Measurements from ENCODE around the gene TOR1AIP1.

The TOR1AIP1 gene

DNA sequence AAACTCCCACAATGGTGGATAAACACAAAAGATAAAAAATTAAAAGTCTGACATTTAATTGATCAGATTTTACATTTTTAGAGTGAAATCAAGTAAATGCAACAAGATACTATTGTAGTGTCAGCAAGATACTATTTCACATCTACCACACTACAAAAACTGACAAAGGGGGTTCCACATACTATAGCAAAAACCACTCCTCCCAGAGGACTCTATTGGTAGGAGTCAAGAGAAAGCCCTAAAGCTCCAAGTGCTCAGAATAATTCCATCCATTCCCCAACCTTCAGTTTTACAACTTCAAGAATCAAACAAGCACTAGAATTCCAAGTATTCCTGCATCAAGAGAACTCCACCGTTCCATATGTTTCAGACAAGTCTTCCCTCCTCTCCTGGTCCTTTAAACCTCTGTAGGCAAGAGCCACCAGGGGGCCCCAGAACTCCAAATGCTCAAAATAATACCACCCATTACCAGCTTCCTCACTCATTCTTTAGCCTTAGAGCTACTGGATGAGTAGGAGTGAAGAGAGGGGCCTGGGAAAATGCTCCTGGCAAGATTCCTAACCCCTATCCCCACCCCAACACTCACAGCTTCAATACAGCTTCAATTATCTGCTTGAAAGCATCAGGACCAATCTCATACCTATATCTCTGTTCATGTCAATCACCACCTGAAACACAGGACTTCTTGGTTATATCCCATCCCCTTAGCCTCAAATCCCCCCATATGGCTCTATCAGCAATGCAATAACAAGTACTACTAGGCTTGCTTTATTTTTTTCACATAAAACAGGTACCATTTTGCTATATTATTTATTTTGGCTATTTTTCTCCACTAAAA lies 14.4 kb upstream of the TOR1AIP1 start:
- no peaks in the 10 kb centered on the region for H3K9me3 ChIP-seq
- H3K27me3 ChIP-seq = no peaks in the 10 kb centered on the region
- H3K36me3 ChIP-seq = peaks cover 45% of the 10 kb centered on the region
- H3K4me3 ChIP-seq (ENCODE audit: low read depth in 1 of 2, low read length in 1 of 2) = no peak overlapping the region
- peaks cover 3 to 13% of the 10 kb centered on the region in 2 experiments for H3K4me1 ChIP-seq (ENCODE audit: control insufficient read depth in 1 of 2, insufficient read depth in 1 of 2, low read depth in 1 of 2, low read length in 1 of 2)
- TF ChIP-seq, protein P1, sequence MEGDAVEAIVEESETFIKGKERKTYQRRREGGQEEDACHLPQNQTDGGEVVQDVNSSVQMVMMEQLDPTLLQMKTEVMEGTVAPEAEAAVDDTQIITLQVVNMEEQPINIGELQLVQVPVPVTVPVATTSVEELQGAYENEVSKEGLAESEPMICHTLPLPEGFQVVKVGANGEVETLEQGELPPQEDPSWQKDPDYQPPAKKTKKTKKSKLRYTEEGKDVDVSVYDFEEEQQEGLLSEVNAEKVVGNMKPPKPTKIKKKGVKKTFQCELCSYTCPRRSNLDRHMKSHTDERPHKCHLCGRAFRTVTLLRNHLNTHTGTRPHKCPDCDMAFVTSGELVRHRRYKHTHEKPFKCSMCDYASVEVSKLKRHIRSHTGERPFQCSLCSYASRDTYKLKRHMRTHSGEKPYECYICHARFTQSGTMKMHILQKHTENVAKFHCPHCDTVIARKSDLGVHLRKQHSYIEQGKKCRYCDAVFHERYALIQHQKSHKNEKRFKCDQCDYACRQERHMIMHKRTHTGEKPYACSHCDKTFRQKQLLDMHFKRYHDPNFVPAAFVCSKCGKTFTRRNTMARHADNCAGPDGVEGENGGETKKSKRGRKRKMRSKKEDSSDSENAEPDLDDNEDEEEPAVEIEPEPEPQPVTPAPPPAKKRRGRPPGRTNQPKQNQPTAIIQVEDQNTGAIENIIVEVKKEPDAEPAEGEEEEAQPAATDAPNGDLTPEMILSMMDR (IDR thresholded peaks at IDR 0.05) = peak; percentile 26
- no peak overlapping the region for H3K27ac ChIP-seq

DNA sequence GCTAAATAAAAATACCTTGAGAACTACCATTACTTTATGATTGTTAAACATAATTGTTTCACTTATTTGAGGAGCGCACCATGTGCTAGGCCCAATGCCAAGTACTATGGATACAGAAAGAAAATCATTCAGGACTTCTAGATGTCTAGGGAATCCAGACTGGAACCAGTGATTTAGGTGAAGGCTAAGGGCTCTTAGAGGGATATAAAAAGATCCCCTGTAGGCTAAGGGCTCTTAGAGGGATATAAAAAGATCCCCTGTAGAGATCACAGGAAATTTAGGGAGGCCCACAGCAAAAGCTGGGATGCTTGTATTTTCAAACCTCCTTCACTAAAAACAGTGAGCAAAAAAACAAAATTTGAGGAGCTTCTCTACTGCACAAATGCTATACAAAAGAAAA lies 11.2 kb upstream of the TOR1AIP1 start:
- Histone ChIP-seq H3K27ac (no peak overlapping the region), H3K4me1 (ENCODE audit: control insufficient read depth in 1 of 2, insufficient read depth in 1 of 2, low read depth in 1 of 2, low read length in 1 of 2) (peaks cover 7 to 17% of the 10 kb centered on the region in 2 experiments), H3K36me3 (peaks cover 30% of the 10 kb centered on the region), H3K4me3 (ENCODE audit: low read depth in 1 of 2, low read length in 1 of 2) (no peak overlapping the region), H3K27me3 (no peaks in the 10 kb centered on the region), H3K9me3 (no peaks in the 10 kb centered on the region)
- TF ChIP-seq, protein P1 (IDR thresholded peaks at IDR 0.05) = no peak

DNA sequence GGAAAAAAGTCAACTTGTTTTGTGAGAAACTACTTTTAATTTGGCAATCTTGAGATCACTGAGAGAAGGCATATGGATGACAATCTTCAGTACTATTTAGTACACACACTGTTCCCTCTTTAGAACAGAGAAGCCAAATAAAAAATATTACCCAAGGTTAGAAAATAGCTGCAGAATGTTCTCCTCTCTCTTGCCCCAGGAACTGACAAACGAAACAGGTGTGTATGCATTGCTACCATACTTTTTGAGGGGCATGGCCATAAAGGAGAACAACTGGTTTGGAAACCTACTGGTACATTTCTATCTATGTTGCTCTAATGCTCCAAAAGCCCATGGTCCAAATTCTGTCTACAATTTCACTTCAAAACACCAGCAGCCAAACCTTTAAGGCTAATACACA lies 10.1 kb upstream of the TOR1AIP1 start:
- H3K36me3 ChIP-seq = peaks cover 23% of the 10 kb centered on the region
- H3K27ac ChIP-seq = peak overlapping the region; percentile 18
- no peaks in the 10 kb centered on the region for H3K9me3 ChIP-seq
- peaks cover 17 to 28% of the 10 kb centered on the region in 2 experiments for H3K4me1 ChIP-seq (ENCODE audit: control insufficient read depth in 1 of 2, insufficient read depth in 1 of 2, low read depth in 1 of 2, low read length in 1 of 2)
- H3K27me3 ChIP-seq = no peaks in the 10 kb centered on the region
- TF ChIP-seq, protein P1 (IDR thresholded peaks at IDR 0.05) = no peak
- H3K4me3 ChIP-seq (ENCODE audit: low read depth in 1 of 2, low read length in 1 of 2) = no peak overlapping the region

DNA sequence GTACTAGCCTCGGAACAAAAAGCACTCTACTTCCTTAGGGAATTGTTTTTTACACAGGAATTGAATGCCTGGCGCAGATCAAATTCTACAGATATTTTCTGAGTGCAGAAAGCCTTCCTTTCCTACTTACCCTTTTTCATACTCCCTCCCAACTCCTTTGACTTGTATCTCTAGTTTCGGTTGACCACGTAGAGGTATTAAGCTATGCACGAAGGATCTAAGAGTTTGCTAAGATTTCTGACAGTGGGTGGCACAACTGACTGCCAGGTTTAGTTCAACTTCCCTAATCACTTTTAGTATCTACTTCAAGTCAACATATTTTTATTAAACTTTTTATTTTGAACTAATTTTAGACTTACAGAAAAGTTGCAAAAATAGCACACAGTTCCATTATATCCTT lies 9.5 kb upstream of the TOR1AIP1 start:
- TF ChIP-seq, protein P1 (IDR thresholded peaks at IDR 0.05) = no peak
- H3K27ac ChIP-seq = peak overlapping the region; percentile 10
- peaks cover 19% of the 10 kb centered on the region for H3K36me3 ChIP-seq
- H3K4me1 ChIP-seq (ENCODE audit: control insufficient read depth in 1 of 2, insufficient read depth in 1 of 2, low read depth in 1 of 2, low read length in 1 of 2) = peaks cover 23 to 32% of the 10 kb centered on the region in 2 experiments
- H3K4me3 ChIP-seq (ENCODE audit: low read depth in 1 of 2, low read length in 1 of 2) = no peak overlapping the region
- H3K27me3 ChIP-seq = no peaks in the 10 kb centered on the region
- H3K9me3 ChIP-seq = no peaks in the 10 kb centered on the region

DNA sequence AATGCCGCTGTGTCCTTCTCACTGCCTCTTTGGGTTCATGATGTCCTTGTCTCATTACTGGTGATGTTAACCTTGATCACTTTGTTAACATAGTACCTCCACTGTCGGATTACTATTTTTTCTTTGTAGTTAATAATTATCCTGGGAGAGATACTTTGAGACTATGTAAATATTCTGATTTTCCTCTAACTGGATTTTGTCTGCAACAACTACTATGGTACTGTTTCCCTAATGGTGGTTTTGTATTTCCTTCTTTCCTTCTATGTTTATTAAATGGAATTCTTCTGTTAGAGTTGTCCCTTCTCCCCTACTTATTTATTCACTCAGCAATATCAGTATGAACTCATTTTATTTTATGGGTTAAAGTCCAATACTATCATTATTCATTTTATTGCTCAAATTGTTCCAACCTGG lies 8.6 kb upstream of the TOR1AIP1 start:
- no peaks in the 10 kb centered on the region for H3K27me3 ChIP-seq
- H3K36me3 ChIP-seq = peaks cover 17% of the 10 kb centered on the region
- no peak overlapping the region for H3K27ac ChIP-seq
- H3K4me3 ChIP-seq (ENCODE audit: low read depth in 1 of 2, low read length in 1 of 2) = no peak overlapping the region
- TF ChIP-seq, protein P1 (IDR thresholded peaks at IDR 0.05) = no peak
- peaks cover 30 to 41% of the 10 kb centered on the region in 2 experiments for H3K4me1 ChIP-seq (ENCODE audit: control insufficient read depth in 1 of 2, insufficient read depth in 1 of 2, low read depth in 1 of 2, low read length in 1 of 2)
- no peaks in the 10 kb centered on the region for H3K9me3 ChIP-seq
